WI38 (cell line): ENCODE results near the gene RBP3.

Source experiments
- H3K4me3 ChIP-seq: 2 replicates; pipeline ENCODE4 v1.5.1; 2011; ENCODE audit warnings: low read depth, mild to moderate bottlenecking, control low read depth, low read length
- TF ChIP-seq, protein P1 (sequence below): IDR thresholded peaks from 2 replicates; pipeline ENCODE4 v1.5.1; 2012; ENCODE audit warnings: low read depth, mild to moderate bottlenecking, control low read depth, low read length

RBP3 gene

GRCh38 chr10:47330804-47331203 is 17.4 kb upstream of the RBP3 start:
- no peak overlapping the region for H3K4me3 ChIP-seq
- TF ChIP-seq, protein P1, sequence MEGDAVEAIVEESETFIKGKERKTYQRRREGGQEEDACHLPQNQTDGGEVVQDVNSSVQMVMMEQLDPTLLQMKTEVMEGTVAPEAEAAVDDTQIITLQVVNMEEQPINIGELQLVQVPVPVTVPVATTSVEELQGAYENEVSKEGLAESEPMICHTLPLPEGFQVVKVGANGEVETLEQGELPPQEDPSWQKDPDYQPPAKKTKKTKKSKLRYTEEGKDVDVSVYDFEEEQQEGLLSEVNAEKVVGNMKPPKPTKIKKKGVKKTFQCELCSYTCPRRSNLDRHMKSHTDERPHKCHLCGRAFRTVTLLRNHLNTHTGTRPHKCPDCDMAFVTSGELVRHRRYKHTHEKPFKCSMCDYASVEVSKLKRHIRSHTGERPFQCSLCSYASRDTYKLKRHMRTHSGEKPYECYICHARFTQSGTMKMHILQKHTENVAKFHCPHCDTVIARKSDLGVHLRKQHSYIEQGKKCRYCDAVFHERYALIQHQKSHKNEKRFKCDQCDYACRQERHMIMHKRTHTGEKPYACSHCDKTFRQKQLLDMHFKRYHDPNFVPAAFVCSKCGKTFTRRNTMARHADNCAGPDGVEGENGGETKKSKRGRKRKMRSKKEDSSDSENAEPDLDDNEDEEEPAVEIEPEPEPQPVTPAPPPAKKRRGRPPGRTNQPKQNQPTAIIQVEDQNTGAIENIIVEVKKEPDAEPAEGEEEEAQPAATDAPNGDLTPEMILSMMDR: no peak

- TF ChIP-seq, protein P1: no peak
Measured at GRCh38 chr10:47331491-47331890, 16.7 kb upstream of the RBP3 start.

DNA sequence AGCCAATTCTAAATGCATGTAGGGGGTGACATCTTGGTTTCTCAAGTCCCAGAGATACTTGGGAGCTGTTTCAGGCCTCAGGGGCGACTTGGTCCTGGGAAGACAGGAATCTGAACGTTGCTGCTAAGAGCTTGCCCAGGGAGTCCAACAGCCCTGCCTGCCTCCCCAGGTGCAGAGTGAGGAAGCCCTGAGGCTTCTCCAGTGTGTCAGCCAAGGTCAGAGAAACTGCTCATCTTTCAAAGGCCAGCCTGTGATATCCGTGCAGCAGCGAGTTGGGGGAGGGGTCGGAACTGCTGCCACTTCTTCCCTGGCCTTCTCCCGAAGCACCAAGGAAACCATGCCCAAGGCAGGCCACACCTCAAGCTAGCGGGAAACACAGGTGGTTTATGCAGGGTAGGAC is 16.2 kb upstream of the RBP3 start:
- TF ChIP-seq, protein P1: no peak

More at GRCh38 chr10:47331491-47331890, 16.7 kb upstream of the RBP3 start:
- no peak overlapping the region for H3K4me3 ChIP-seq

DNA sequence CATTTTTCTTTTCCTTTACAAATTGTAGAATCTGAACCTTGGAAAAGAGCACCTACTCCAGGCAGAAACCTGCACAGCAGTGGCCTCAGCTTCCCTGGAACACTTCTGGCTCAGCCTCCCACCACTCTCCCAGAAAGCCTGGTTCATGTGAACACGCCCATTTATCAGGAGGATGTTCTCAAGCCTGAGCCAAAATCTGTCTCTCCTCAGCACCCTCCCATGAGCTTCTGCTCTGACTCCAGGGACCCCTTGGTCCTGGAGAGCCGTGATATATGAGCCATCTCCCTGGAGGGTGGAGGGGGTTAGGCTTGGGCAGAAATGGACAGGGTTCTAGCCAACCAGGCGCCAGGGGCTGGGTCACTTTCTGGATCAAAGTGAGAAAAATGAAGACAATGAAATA is 15.8 kb upstream of the RBP3 start:
- TF ChIP-seq, protein P1: no peak
- H3K4me3 ChIP-seq: no peak overlapping the region

More for the DNA sequence above, 16.2 kb upstream of the RBP3 start:
- no peak overlapping the region for H3K4me3 ChIP-seq

DNA sequence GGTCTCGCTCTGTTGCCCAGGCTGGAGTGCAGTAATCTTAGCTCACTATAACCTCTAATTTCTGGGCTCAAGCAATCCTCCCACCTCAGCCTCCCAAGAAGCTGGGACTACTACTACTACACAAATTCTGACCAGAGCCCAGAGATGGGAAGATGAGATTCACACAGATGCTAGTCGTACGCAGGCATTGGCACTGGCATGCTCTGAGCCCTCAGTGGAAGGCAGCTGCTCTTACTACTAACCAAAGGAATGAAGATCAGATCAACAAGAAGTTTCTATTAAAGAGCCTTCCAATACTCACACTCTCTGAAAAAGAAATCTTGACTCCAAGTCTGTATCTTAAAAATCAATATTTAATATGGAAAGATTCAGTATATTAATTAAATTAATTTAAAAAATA is 15.2 kb upstream of the RBP3 start:
- TF ChIP-seq, protein P1: no peak
- H3K4me3 ChIP-seq: no peak overlapping the region

GRCh38 chr10:47333532-47333931 is 14.6 kb upstream of the RBP3 start:
- no peak overlapping the region for H3K4me3 ChIP-seq
- TF ChIP-seq, protein P1: no peak

DNA sequence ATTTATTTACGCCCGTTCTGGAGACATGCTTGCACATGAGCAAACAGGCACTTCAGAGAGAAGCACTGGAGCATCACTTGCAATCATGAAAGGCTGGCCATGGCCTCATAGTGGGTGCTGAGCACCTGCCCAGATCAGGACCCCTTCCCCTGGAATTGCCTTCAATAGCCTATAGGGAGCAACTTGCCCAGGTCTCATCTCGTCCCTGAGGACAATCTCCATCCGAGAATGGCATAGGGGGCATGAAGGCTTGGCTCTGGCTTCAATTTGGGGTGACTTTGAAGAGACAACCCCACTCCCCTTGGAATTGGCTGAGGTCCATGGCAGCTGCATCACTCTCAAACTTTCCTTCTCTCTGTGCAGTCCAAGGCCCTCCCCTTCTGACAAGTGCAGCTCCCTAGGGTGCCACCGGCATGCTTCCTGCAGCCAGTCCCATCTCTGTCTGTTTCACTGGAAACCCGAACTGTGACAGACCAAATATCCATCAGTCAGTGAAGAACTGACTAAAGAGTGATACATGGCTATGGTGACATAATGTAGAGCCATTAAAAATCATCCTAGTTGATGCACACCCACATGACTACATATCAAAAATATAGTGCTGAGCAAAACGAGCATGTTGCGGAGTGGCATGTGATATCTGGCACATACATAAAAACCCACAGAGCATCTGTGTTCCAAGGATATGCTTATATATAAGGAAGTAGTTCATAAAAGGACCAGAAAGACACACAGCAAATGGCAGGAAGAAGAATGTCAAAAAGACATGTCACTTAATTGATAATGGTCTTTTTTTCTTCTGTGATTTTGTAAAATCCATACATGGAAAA is 13.5 kb upstream of the RBP3 start:
- TF ChIP-seq, protein P1: no peak
- H3K4me3 ChIP-seq: no peak overlapping the region
